NCI-H187 (cell line): ENCODE results near the gene OR10A6.

Experiments used
- DNase-seq, 2 experiments: peaks; one replicate each; lab custom pipeline; 2025; lab: John Stamatoyannopoulos, UW

The OR10A6 gene

DNA sequence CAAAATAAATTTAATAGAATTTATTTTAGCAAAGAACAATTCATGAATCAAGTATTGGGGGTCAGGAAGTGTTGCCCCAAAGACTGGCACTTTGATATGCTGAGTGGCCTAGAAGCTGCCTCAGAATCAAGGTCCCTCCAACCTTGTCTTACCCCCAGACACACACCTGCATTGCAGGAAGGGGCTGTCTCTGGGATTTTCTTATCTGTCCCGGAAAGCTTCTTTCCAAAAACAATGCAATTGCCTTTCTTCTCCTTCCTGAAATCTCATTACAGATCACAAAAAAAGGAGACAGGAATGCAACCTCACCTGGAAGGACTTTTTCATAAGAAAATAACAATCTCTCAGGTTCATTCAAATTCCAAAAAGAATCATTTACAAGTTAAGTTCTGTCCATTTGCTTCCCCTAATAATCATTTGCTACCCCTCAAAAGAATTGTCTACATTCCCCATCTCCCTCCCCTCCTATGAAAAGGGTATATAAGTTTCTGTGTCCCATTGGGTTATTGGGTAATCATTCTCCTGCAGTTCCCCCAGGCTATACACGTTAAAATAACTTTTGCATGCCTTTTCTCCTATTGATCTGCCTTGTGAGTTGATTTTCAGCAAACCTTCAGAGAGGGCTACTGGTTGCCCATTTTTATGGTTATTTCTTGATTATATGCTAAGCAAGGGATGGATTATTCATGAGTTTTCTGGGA is 21.3 kb downstream of the OR10A6 start:
- no peak for DNase-seq

DNA sequence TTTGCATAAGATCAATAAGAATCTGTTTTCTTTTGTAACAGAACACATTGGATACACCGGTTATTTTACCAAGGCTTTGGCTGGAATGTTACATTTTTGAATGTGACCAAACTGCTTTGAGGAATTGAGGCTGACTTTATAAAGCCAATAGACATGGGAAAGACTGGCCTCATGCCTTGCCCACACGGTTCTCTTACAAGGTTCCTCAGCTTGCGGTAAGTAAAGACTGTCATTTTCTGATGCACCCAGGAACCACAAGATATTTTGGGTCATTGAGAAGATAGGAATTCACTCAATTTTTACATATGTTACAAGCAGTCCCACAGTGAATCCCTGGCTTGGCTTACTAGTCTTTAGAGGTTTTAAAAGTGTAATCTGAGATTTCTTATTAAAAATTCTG is 23.9 kb downstream of the OR10A6 start:
- no peak for DNase-seq

GRCh38 chr11:7906481-7906880 is 24.6 kb downstream of the OR10A6 start:
- DNase-seq = no peak

- DNase-seq = no peak
These were observed 25.1 kb downstream of the OR10A6 start for GRCh38 chr11:7905961-7906429.

DNA sequence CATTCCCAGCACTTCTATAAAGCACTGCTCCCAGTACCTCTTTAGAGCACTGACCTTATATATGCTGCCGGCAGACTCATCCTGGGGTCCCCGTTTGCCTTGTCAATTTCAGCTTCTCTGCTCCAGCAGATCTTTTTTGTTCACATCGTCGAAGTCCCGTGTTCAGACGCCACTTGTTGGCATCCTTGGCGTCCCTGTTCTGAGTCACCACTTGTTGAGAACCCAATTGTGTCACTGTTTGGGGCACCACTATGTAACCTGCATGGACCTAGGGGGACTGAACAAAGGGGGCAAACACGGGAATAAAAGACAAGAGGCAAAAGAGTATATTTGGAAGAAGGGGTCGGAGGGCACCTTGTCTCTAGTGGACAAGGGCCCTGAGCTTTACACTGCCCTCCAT is 25.5 kb downstream of the OR10A6 start:
- no peak for DNase-seq

DNA sequence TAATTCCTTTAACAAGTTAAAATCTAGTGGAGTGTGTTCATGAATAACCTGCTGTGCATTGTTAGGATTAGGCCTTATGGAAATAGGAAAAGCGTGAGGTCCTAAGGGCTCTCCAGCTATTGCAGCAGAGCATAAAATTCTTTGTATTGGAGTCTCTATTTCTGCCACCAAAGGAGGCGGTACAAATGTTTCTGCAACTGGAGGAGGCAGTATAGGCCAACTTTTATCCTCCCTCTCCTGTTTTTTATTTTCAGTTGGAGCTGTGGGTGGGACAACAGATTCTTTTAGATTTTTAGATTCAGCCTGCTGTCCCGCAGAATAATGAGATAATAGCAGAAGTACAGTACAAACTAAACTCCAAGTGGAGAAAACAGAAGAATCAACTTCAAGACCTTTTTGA is 26.2 kb downstream of the OR10A6 start:
- DNase-seq = no peak

DNA sequence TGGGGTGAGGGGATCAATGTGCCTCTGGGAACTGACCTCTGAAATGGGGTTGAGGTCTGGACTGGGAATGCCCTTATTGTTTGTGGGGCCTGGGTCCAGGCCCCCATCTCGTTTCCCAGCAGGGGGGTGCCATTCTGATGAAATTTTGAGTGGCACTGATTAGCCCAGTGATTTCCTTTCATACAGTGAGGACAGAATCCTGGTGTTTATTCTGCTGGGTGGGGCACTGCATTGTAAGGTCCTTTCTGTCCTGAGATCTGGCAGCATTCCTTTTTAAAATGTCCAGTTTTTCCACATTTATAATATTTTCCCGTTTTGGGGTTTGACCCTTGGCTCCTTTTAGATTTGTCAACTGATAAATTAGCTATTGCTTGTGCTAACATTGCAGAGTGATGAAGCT is 27.1 kb downstream of the OR10A6 start:
- no peak for DNase-seq

GRCh38 chr11:7901319-7901854 is 29.7 kb downstream of the OR10A6 start:
- no peak for DNase-seq

DNA sequence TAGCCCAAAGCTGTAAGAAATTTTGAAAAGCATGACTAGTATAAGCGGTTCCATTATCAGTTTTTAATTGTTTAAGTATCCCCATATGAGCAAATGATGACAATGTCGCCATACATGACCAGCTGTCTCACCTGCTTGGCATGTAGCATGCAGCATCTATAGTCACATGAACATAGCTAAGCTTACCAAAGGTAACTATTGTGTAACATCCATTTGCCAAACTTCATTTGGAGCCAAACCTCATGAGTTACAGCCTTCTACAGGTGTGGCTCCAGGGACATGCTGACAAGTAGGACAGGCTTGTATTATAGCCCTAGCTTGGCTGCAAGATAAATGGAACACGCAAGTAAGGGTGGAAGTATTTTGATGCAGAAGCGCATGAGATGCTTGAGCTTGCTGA is 30.4 kb downstream of the OR10A6 start:
- DNase-seq = no peak

GRCh38 chr11:7899418-7899817 is 31.6 kb downstream of the OR10A6 start:
- no peak for DNase-seq

- DNase-seq = no peak
These were observed 32.3 kb downstream of the OR10A6 start for GRCh38 chr11:7898666-7899283.

GRCh38 chr11:7896009-7896785 is 34.9 kb downstream of the OR10A6 start:
- DNase-seq = no peak

DNA sequence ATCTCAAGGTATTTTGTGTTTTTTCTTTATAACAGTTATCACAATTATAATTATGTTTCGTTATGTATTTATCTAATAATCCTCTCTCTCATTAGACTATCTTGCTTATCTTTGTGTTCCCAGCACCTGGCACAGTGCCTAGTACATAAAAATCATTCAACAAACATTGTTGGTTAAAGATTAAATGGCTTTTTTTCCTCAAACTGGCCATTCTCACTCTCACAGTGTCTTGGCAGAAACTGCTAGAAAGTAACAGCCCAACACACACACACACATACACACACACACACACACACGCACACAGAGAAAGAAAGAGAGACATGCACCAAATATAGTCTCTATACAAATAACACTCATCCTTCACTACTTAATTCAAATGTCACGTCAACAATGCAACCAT is 36.8 kb downstream of the OR10A6 start:
- DNase-seq = no peak

GRCh38 chr11:7893796-7894195 is 37.3 kb downstream of the OR10A6 start:
- no peak for DNase-seq

- DNase-seq = no peak
These were observed 38.2 kb downstream of the OR10A6 start for GRCh38 chr11:7892840-7893254.

DNA sequence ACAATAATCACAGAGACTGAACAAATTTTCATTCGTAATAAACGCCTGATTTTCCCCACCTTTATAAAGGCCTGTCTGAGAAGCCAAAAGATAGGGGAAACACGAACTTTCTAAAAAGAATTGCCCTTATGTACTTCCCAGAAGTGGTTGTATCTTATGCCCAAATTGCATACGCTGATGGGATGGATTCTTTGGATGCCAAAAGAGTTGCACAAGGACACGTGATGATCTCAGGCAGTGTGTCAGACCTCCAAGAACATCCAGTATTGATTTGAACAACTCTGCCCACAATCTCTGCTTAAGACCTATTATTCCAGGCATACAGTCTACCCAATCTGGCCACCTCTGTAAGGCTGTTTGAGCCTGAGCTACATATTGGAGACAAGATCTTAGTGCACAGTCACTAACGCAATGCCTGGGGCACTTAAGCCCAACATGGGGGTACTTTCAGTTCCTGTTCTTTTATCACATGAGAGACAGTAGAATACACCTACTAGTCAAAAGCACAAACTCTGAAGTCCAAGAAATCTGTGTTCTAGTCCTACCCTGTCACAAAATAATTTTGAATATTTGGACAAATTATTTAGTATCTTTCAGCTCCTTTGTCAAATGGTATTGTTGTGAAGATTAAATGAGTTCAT is 38.9 kb downstream of the OR10A6 start:
- no peak for DNase-seq

DNA sequence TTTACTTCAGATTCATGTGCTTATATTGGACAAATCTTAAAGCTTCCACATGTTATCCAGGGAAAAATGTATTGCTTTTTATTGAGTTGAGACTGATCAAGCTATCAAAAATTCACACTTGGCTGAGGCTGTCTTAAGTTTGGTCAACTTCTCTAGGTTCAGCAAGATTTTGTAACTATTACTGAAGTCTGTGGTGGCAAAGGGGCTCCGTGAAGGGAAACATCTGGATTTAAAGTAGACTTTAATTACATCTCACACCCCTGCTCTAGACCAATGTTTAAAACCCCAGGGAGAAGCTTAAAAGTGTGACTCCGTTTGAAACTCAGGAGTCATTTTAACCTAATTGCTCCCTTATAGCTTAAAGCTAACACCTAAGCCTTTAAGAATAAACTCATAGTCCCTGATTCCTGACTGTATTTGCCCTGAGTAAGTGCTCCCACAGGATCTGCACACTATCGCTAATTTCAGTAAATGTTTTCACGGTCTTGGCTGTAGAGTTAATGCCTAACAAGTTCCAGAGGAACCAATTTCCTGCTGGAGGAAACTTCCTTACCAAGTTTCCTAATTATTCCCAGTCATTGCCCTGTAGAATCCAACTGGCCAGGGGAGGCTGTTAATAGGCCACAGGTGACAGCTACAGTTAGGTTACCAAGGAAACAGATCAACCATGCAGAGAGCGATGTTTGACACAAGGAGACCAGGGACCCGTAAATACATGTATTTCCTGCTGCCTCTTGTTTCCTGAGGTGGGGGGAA is 40.5 kb downstream of the OR10A6 start:
- no peak for DNase-seq

DNA sequence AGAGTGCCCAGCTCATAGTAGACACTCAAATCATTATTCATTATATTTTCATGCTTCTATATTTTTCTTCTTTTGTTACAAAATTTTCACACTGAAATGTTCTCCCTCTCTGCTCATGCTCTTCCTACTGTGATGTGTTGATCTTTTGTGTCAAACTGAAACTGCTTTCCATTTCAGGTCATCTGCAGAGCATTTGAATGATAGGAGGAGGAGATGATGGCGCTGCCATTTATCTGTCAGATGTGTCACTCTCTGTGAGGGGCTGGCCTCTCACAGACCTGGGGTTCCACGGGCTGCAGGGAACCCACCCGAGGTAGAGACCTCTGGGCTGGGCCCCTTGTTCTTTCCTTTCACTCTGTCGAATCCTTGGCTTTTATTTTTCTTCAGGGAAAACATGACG is 41.1 kb downstream of the OR10A6 start:
- no peak for DNase-seq

GRCh38 chr11:7882860-7883259 is 48.2 kb downstream of the OR10A6 start:
- DNase-seq = no peak
